ENCODE data around the gene PPM1E.
"Not testable (repeated sequence)": the region's sequence is repeated elsewhere in the genome, so short reads cannot be mapped to it uniquely, and the experiment has no call there.

PPM1E gene

DNA sequence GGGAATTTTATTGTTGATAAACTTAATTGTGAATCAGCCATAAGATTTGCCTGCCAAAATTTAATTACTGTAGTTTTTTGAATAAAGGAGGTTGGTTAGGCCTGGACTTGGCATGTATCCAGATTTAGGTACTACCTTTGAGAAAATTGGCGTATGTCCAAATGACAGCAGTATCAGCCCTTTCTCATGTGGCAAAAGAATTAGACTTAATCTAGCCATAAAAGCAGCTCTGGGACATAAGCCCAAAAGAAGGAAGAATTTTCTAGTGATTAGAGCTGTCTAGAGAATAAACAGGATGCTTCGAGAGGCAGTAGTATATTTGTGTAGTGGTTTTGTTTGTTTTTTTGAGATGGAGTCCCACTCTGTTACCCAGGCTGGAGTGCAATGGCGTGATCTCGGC is 27.7 kb downstream of the PPM1E start:
- DNase-seq, result no peak

GRCh38 chr17:58785097-58785496 is 29.4 kb downstream of the PPM1E start:
- DNase-seq, result no peak

GRCh38 chr17:58786586-58787295 is 31.1 kb downstream of the PPM1E start:
- no peak for DNase-seq

- no peak for DNase-seq
These were observed 32.5 kb downstream of the PPM1E start for GRCh38 chr17:58788199-58788598.

GRCh38 chr17:58789160-58789559 is 33.5 kb downstream of the PPM1E start:
- DNase-seq, result no peak

DNA sequence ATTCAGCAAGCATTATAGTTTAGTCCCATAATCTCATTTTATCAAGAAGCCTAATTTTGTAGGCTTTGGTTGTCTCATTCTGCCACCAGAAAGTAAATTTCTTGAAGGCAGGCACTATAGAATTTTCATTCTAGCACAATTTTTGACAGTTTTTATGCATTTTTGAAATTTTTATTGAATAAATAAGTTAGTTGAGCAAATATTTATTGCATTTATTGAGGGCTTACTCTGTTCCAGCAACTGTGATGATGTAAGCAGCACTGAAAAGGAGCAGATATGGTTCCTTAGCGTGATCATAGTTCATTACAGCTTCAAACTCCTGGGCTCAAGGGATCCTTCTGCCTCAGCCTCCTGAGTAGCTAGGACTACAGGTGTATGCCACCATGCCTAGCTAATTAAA is 34.2 kb downstream of the PPM1E start:
- no peak for DNase-seq

- not testable (repeated sequence) for DNase-seq
These were observed 38.9 kb downstream of the PPM1E start for GRCh38 chr17:58794508-58794907.

DNA sequence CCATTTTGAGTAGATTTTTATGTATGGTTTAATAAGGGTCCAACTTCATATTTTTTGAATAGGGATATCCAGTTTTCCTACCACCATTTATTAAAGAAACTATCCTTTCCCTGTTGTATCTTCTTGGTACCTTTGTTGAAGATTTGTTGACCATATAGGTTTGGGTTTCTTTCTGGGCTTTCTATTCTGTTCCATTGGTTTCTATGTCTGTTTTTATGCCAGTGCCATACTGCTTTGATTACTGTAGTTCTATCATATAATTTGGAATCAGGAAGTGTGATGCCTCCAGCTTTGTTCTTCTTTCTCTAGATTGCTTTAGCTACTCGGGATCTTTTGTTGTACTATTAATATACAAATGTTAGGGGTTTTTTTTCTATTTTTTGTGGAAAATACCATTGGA is 46.5 kb downstream of the PPM1E start:
- DNase-seq, result no peak

GRCh38 chr17:58806046-58806445 is 50.4 kb downstream of the PPM1E start:
- no peak for DNase-seq

DNA sequence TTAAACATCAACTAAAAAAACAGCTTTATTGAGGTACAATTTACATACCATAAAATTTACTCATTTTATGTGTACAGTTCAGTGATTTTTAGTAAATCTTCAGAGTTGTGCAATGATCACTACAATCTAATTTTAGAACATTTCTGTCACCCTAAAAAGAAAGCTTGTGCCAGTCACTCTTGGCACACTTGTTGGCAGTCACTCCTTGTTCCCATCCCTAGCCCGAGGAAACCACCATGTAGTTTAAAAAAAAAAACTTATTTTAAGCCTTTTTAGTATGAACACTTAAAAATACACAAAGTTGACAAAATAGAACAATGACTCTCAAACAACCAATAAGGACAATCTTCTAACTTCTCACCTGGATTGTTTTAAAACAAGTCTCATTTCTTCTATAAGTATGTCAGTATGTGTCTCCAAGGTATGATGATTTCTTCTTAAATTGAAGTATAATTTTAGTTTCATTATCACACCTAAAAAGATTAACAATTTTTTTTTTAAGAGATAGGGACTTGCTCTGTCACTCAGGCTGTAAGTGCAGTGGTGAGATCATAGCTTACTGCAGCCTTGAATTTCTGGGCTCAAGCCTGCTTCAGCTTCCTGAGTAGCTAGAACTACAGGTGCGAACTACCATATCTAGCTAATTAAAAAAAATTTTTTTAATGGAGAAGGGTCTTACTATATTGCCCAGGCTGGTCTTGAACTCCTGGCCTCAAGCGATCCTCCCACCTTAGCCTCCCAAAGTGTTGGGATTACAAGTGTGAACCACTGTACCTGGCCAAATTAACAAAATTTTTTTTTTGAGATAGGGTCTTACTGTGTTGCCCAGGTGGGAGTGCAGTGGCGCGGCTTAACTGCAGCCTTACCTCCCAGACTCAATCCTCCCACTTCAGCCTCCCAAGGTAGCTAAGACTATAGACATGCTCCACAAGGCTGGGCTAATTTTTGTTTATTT is 53.2 kb downstream of the PPM1E start:
- DNase-seq, result no peak

- DNase-seq, result no peak
These were observed 53.9 kb downstream of the PPM1E start for GRCh38 chr17:58809564-58809936.

- no peak for DNase-seq
These were observed 55.6 kb downstream of the PPM1E start for GRCh38 chr17:58811290-58811689.

GRCh38 chr17:58813712-58814111 is 58.1 kb downstream of the PPM1E start:
- DNase-seq, result no peak

GRCh38 chr17:58818654-58819053 is 63.0 kb downstream of the PPM1E start:
- DNase-seq, result no peak

DNA sequence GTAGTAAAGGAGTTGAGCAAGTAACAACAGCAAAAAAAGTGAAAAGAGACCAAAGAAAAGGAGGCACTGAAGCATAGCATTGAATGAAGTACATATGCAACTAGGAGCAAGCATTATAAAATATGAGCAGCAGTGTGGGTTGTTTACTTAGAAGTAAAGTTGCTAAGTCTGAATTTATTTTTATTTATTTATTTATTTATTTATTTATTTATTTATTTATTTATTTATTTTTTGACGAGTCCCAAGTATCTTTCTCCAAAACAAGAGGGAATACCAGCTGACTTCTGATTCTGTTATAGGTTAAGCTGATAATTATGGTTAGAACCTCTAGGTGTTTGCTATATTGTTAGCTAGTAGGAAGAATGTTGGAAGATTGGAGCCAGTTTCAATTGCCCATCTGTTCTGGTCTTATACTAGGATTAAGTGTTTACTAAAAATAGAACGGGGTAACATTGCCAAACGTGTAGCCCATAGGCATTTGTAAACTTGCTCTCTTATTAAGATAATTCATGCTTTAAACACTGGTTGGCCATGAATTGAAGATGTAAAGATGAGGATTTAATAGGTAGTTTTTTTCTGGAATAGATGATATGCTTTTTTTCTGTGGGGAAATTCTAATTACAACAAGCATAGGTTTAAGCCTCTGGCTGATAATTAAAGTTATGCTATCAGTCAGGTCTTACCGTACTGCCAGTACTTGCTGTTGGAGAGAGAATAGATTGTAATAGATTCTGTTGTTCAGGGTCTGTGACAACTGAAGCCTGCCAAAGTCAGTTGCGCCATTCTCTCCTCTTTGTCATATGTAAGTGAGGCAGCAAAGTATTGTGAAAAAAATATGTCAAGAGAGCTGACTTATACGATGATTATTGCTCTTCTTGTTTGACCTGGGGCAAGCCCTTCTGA is 66.7 kb downstream of the PPM1E start:
- DNase-seq, result no peak

DNA sequence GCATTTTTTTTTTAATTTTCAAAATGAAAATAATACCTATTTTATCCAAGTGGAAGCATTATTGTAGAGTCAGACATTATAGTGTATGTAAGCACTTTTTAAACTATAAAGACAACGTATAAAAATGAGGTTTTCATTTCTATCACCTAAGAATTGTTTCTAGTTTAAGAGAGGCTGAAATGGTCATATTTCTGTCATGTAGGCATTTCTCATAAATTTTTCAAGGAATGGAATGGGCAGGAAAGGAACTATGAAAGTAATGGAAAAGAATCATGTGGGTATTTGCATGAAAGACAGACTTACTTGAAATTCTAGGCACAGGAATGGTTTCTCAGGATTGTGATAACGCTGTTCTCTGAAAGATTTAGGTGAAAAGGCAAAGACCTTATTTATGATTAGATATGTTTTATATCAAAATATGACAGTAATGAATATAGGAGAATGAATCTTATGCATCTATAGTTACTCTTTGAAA is 67.4 kb downstream of the PPM1E start:
- no peak for DNase-seq

GRCh38 chr17:58829172-58829637 is 73.6 kb downstream of the PPM1E start:
- DNase-seq, result no peak

DNA sequence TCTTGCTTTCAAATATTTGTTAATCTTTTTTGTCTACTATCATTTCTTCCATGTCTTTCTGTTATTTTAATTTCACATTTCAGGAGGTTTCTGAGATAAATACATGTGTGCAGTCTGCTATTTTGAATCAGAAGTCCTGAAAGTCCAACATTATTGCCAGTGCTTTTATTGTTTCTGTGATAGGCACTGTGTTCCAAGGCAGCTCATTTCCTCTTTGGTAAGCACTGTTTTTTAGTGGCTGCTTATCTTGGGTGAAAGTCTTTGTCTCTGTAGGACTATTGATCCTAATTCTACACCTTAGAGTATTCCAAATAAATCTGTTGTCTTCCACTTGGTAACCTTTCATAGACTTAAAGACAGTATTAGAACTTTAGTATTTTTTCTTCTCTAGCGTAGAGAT is 76.1 kb downstream of the PPM1E start:
- no peak for DNase-seq

DNA sequence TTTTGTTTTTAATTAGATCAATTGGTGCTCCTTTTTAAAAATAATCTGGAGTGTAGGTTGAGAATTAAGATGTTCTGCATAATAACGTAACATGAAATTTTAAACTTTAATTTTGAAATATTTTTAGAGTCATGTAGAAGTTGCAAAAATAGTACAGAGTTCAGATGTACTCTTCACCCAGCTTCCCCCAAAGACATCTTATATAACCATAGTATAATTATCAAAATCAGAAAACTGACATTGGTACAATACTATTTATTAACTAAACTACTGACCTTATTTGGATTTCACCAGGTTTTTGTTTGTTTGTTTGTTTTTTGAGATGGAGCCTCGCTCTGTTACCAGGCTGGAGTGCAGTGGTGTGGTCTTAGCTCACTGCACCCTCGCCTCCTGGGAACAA is 76.9 kb downstream of the PPM1E start:
- DNase-seq, result no peak

GRCh38 chr17:58837699-58838098 is 82.0 kb downstream of the PPM1E start:
- no peak for DNase-seq

DNA sequence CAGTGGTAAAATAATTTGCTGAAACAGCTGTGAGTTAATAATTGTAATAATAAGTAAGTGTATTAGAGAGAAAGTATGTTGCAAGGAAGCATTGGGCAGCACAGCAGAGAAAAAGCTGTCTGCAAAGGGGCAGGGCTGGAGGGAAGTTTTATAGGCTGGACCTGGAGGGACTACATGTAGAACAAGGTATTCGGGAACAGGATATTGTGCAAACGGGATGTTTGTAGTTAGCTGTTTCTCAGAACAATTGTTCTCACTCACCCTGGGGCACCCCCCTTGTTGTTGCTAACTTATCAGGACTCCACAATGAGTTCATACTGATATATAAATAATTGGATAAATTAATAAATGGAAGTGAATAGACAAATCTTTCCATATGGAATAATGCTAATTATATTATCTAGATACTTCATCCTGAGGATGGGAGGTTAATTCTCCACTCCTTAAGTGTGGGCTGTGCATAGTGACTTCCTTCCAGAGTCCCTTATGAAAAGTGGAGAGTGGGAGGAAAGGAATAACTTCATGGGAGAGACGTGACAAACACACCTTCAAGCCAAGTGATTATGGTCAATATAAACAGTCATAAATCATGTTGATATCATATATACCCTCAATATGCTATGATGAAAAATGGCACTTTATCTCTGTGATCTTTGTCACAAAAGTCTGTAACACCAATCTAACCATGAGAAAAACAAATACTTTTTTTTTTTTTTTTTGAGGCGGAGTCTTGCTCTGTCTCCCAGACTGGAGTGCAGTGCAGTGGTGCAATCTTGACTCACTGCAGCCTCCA is 85.4 kb downstream of the PPM1E start:
- DNase-seq, result no peak

DNA sequence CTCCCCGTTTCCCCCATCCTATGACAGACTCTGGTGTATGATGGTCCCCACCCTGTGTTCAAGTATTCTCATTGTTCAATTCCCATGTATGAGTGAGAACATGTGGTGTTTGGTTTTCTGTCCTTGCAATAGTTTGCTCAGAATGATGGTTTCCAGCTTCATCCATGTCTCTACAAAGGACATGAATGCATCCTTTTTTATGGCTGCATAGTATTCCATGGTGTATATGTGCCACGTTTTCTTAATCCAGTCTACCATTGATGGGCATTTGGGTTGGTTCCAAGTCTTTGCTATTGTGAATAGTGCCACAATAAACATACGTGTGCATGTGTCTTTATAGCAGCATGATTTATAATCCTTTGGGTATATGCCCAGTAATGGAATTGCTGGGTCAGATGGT is 90.8 kb downstream of the PPM1E start:
- DNase-seq, result not testable (repeated sequence)
